ENCODE results near the gene NFE2L2.

DNA sequence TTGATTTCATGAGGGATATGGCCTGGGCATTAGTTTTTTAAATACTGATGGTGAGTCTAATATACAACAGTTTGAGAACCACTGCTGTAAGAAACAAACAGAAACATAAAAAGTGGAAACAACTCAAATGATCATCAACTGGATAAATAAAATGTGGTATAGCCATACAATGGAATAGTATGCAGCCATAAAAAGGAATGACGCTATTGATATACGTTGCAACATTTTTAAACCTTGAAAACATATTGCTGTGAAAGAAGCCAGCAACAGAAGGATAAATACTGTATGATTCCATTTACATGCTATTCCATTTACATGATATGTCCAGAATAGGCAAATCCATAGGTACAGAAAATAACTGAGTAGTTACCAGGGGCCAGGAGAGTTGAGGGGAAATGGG is 6.5 kb downstream of the NFE2L2 start:
- TF ChIP-seq, protein P1, sequence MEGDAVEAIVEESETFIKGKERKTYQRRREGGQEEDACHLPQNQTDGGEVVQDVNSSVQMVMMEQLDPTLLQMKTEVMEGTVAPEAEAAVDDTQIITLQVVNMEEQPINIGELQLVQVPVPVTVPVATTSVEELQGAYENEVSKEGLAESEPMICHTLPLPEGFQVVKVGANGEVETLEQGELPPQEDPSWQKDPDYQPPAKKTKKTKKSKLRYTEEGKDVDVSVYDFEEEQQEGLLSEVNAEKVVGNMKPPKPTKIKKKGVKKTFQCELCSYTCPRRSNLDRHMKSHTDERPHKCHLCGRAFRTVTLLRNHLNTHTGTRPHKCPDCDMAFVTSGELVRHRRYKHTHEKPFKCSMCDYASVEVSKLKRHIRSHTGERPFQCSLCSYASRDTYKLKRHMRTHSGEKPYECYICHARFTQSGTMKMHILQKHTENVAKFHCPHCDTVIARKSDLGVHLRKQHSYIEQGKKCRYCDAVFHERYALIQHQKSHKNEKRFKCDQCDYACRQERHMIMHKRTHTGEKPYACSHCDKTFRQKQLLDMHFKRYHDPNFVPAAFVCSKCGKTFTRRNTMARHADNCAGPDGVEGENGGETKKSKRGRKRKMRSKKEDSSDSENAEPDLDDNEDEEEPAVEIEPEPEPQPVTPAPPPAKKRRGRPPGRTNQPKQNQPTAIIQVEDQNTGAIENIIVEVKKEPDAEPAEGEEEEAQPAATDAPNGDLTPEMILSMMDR (IDR thresholded peaks at IDR 0.05; ENCODE audit: insufficient read depth, low read depth, low read length) = no peak
- TF ChIP-seq EZH2 (IDR thresholded peaks at IDR 0.05; ENCODE audit: insufficient read depth, low read length) = no peak

All from astrocyte (in vitro differentiated cells and primary cell).